ENCODE results near the gene MIR17HG.

The MIR17HG gene

GRCh38 chr13:91356919-91357612 is 9.6 kb downstream of the MIR17HG start:
- H3K4me3 ChIP-seq (replicated peaks; ENCODE audit: low read depth, low read length) = no peak overlapping the region
- H3K36me3 ChIP-seq (ENCODE audit: control insufficient read depth, insufficient read depth, low read length) = peaks cover 5% of the 10 kb centered on the region
- DNase-seq (ENCODE audit: extremely low read depth, insufficient read length) = no peak
- no peaks in the 10 kb centered on the region for H3K27me3 ChIP-seq (replicated peaks; ENCODE audit: control insufficient read depth, insufficient read depth, low read length)
- no peak for TF ChIP-seq CTCF (IDR thresholded peaks at IDR 0.05; ENCODE audit: insufficient read depth, low read length, poor library complexity, severe bottlenecking)

GRCh38 chr13:91357613-91358386 is 10.3 kb downstream of the MIR17HG start:
- no peak for TF ChIP-seq CTCF (IDR thresholded peaks at IDR 0.05; ENCODE audit: insufficient read depth, low read length, poor library complexity, severe bottlenecking)
- peaks cover 5% of the 10 kb centered on the region for H3K36me3 ChIP-seq (ENCODE audit: control insufficient read depth, insufficient read depth, low read length)
- H3K4me3 ChIP-seq (replicated peaks; ENCODE audit: low read depth, low read length) = no peak overlapping the region
- H3K27me3 ChIP-seq (replicated peaks; ENCODE audit: control insufficient read depth, insufficient read depth, low read length) = no peaks in the 10 kb centered on the region
- no peak for DNase-seq (ENCODE audit: extremely low read depth, insufficient read length)

- TF ChIP-seq CTCF (IDR thresholded peaks at IDR 0.05; ENCODE audit: insufficient read depth, low read length, poor library complexity, severe bottlenecking) = no peak
- H3K36me3 ChIP-seq (ENCODE audit: control insufficient read depth, insufficient read depth, low read length) = peaks cover 5% of the 10 kb centered on the region
Measured at GRCh38 chr13:91358387-91358782, 10.9 kb downstream of the MIR17HG start.

GRCh38 chr13:91359111-91359510 is 11.6 kb downstream of the MIR17HG start:
- Histone ChIP-seq H3K27me3 (replicated peaks; ENCODE audit: control insufficient read depth, insufficient read depth, low read length) (no peaks in the 10 kb centered on the region), H3K36me3 (ENCODE audit: control insufficient read depth, insufficient read depth, low read length) (peaks cover 5% of the 10 kb centered on the region), H3K4me3 (replicated peaks; ENCODE audit: low read depth, low read length) (no peak overlapping the region)
- TF ChIP-seq CTCF (IDR thresholded peaks at IDR 0.05; ENCODE audit: insufficient read depth, low read length, poor library complexity, severe bottlenecking) = no peak
- no peak for DNase-seq (ENCODE audit: extremely low read depth, insufficient read length)

More at GRCh38 chr13:91358387-91358782, 10.9 kb downstream of the MIR17HG start:
- Histone ChIP-seq H3K27me3 (replicated peaks; ENCODE audit: control insufficient read depth, insufficient read depth, low read length) (no peaks in the 10 kb centered on the region), H3K4me3 (replicated peaks; ENCODE audit: low read depth, low read length) (no peak overlapping the region)
- no peak for DNase-seq (ENCODE audit: extremely low read depth, insufficient read length)

- H3K27me3 ChIP-seq (replicated peaks; ENCODE audit: control insufficient read depth, insufficient read depth, low read length) = no peaks in the 10 kb centered on the region
- H3K4me3 ChIP-seq (replicated peaks; ENCODE audit: low read depth, low read length) = no peak overlapping the region
- H3K36me3 ChIP-seq (ENCODE audit: control insufficient read depth, insufficient read depth, low read length) = peaks cover 5% of the 10 kb centered on the region
- TF ChIP-seq CTCF (IDR thresholded peaks at IDR 0.05; ENCODE audit: insufficient read depth, low read length, poor library complexity, severe bottlenecking) = no peak
- DNase-seq (ENCODE audit: extremely low read depth, insufficient read length) = no peak
Measured at GRCh38 chr13:91359631-91360030, 12.1 kb downstream of the MIR17HG start.

Measured in GM06990 (cell line).